HEK293 (cell line): ENCODE measurements around the gene TNS3.
"Not testable (repeated sequence)": the region's sequence is repeated elsewhere in the genome, so short reads cannot be mapped to it uniquely, and the experiment has no call there.

Source experiments
- CTCF ChIA-PET: fragments of 350-600 bp; formaldehyde crosslinking; extraction: SDS; loops from one replicate; lab custom pipeline; 2021; ENCODE audit warnings: antibody characterized with exemption; lab: Yijun Ruan, JAX
- POLR2A ChIA-PET: fragments of 300-600 bp; formaldehyde crosslinking; extraction: SDS; loops from one replicate; lab custom pipeline; 2020; ENCODE audit warnings: antibody characterized with exemption, inconsistent platforms; lab: Yijun Ruan, JAX
- H3K27ac ChIP-seq: fragments of 200-500 bp; sonication (Bioruptor generic); 2 replicates; pipeline ENCODE4 v1.5.1; 2014; ENCODE audit warnings: low read depth, low read length, control low read depth, inconsistent platforms; ENCODE audit errors: extremely low read depth
- H3K36me3 ChIP-seq, 2 experiments: fragments of 200-500 bp in 1 of 2; sonication (Bioruptor generic) in 1 of 2; 1 replicate in 1 of 2; 2 replicates in 1 of 2; pipeline ENCODE4 v1.5.1; 2014 to 2017; ENCODE audit warnings: inconsistent platforms in 2 of 2, low read length in 2 of 2; ENCODE audit not compliant: control insufficient read depth in 2 of 2, insufficient read depth in 1 of 2
- H3K4me1 ChIP-seq: fragments of 200-500 bp; sonication (Bioruptor generic); 2 replicates; pipeline ENCODE4 v1.5.1; 2014; ENCODE audit warnings: mild to moderate bottlenecking, low read length, inconsistent platforms; ENCODE audit not compliant: control insufficient read depth, insufficient read depth
- H3K4me3 ChIP-seq: 2 replicates; pipeline ENCODE4 v1.5.1; 2011; ENCODE audit warnings: low read depth, mild to moderate bottlenecking, control low read depth, low read length, moderate library complexity
- H3K9me3 ChIP-seq: fragments of 200-500 bp; sonication (Bioruptor generic); 2 replicates; pipeline ENCODE4 v1.5.1; 2014; ENCODE audit warnings: low read depth, low read length, inconsistent platforms; ENCODE audit not compliant: control insufficient read depth, insufficient read depth
- HOXA7 ChIP-seq: sonication (generic); formaldehyde crosslinking; IDR thresholded peaks from 2 replicates; pipeline ENCODE4 v1.8.1; 2022; ENCODE audit warnings: missing genetic modification reagents, borderline replicate concordance
- HOXC10 ChIP-seq: sonication (generic); formaldehyde crosslinking; IDR thresholded peaks from 2 replicates; pipeline ENCODE4 v1.8.1; 2023; ENCODE audit warnings: mild to moderate bottlenecking, missing genetic modification reagents
- KLF7 ChIP-seq: fragments of 450-650 bp; formaldehyde crosslinking; IDR thresholded peaks from 2 replicates; pipeline ENCODE4 v1.5.1; 2016; ENCODE audit warnings: missing biosample characterization, missing genetic modification characterization, borderline replicate concordance
- RBAK ChIP-seq: fragments of 450-650 bp; formaldehyde crosslinking; IDR thresholded peaks from 2 replicates; pipeline ENCODE4 v1.5.1; 2016; ENCODE audit warnings: missing biosample characterization, missing genetic modification characterization
- ZBTB20 ChIP-seq: fragments of 450-650 bp; formaldehyde crosslinking; IDR thresholded peaks from 2 replicates; pipeline ENCODE4 v1.5.1; 2016; ENCODE audit warnings: missing biosample characterization, missing genetic modification characterization
- ZNF266 ChIP-seq: fragments of 450-650 bp; formaldehyde crosslinking; IDR thresholded peaks from 2 replicates; pipeline ENCODE4 v1.5.1; 2016; ENCODE audit warnings: missing biosample characterization, missing genetic modification characterization, low read depth
- ZNF335 ChIP-seq: fragments of 450-650 bp; formaldehyde crosslinking; conservative IDR thresholded peaks from 2 replicates; pipeline ENCODE4 v1.5.1; 2016; ENCODE audit warnings: missing biosample characterization, missing genetic modification characterization
- ZNF354C ChIP-seq: fragments of 450-650 bp; formaldehyde crosslinking; IDR thresholded peaks from 2 replicates; pipeline ENCODE4 v1.5.1; 2016; ENCODE audit warnings: missing biosample characterization, missing genetic modification characterization, low read depth, borderline replicate concordance
- ZNF423 ChIP-seq: fragments of 450-650 bp; formaldehyde crosslinking; IDR thresholded peaks from 2 replicates; pipeline ENCODE4 v1.5.1; 2016; ENCODE audit warnings: missing biosample characterization, missing genetic modification characterization
- ZNF521 ChIP-seq: fragments of 450-650 bp; formaldehyde crosslinking; IDR thresholded peaks from 2 replicates; pipeline ENCODE4 v1.5.1; 2017; ENCODE audit warnings: missing biosample characterization, mild to moderate bottlenecking, missing genetic modification characterization
- ZNF560 ChIP-seq: fragments of 450-650 bp; formaldehyde crosslinking; IDR thresholded peaks from 2 replicates; pipeline ENCODE4 v1.5.1; 2017; ENCODE audit warnings: missing biosample characterization, missing genetic modification characterization, borderline replicate concordance
- TF ChIP-seq, protein P1 (sequence below): fragments of 450-650 bp; formaldehyde crosslinking; IDR thresholded peaks from 2 replicates; pipeline ENCODE4 v1.5.1; 2016; ENCODE audit warnings: missing biosample characterization, missing genetic modification characterization
- TF ChIP-seq, protein P2 (sequence below): IDR thresholded peaks from 2 replicates; pipeline ENCODE4 v1.6.1; 2011; ENCODE audit warnings: mild to moderate bottlenecking, low read depth, low read length, borderline replicate concordance
- TF ChIP-seq, protein P3 (sequence below): fragments of 450-650 bp; formaldehyde crosslinking; IDR thresholded peaks from 2 replicates; pipeline ENCODE4 v1.5.1; 2016; ENCODE audit warnings: missing biosample characterization, missing genetic modification characterization
- TF ChIP-seq, protein P4 (sequence below): fragments of 450-650 bp; formaldehyde crosslinking; IDR thresholded peaks from 2 replicates; pipeline ENCODE4 v1.5.1; 2016; ENCODE audit warnings: missing biosample characterization, missing genetic modification characterization
- TF ChIP-seq, protein P5 (sequence below): fragments of 450-650 bp; formaldehyde crosslinking; IDR thresholded peaks from 2 replicates; pipeline ENCODE4 v1.5.1; 2016; ENCODE audit warnings: missing biosample characterization, missing genetic modification characterization
- TF ChIP-seq, protein P6 (sequence below): fragments of 450-650 bp; formaldehyde crosslinking; IDR thresholded peaks from 2 replicates; pipeline ENCODE4 v1.5.1; 2016; ENCODE audit warnings: missing biosample characterization, missing genetic modification characterization

Gene TNS3

DNA sequence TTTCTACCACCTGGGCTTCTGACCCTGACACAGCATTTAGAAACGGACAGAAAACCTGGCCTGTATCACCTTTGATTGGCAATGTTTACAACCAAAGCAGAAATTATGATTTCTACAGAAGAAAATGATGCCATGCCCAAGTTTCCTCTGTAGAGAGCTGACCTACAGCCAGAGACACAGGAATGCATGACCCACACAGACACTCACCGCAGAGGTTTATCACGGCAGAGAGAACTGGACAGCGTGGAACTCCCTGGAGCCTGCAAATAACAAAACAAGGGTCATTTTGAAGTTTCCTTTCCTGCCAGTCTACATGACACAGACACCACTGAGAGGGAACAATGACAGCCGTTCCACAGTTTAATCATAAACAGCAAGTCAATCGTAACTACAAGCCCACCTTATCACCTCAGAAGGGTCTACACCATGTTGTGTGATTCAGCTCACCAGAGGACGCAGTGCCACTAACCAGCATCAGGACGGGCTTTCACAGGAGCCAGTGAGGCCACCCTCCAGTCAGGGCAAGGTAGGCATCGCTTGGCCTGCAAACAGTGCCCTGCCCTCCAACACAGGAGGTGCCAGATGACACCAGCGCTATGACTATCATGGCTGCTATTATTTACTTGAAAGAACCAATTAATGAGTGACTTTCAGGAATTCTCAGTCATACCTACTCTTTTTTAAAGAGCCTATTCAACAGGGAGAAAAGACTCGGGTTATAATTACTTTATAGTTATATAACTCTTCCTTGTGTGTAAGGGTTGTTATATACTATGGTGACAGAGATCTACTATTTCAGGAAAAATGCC lies 139.9 kb downstream of the TNS3 start:
- no peak overlapping the region for H3K27ac ChIP-seq
- TF ChIP-seq, protein P1, sequence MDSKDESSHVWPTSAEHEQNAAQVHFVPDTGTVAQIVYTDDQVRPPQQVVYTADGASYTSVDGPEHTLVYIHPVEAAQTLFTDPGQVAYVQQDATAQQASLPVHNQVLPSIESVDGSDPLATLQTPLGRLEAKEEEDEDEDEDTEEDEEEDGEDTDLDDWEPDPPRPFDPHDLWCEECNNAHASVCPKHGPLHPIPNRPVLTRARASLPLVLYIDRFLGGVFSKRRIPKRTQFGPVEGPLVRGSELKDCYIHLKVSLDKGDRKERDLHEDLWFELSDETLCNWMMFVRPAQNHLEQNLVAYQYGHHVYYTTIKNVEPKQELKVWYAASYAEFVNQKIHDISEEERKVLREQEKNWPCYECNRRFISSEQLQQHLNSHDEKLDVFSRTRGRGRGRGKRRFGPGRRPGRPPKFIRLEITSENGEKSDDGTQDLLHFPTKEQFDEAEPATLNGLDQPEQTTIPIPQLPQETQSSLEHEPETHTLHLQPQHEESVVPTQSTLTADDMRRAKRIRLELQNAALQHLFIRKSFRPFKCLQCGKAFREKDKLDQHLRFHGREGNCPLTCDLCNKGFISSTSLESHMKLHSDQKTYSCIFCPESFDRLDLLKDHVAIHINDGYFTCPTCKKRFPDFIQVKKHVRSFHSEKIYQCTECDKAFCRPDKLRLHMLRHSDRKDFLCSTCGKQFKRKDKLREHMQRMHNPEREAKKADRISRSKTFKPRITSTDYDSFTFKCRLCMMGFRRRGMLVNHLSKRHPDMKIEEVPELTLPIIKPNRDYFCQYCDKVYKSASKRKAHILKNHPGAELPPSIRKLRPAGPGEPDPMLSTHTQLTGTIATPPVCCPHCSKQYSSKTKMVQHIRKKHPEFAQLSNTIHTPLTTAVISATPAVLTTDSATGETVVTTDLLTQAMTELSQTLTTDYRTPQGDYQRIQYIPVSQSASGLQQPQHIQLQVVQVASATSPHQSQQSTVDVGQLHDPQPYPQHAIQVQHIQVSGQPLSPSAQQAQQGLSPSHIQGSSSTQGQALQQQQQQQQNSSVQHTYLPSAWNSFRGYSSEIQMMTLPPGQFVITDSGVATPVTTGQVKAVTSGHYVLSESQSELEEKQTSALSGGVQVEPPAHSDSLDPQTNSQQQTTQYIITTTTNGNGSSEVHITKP (tag by site-specific recombination), result no peak
- TF ChIP-seq ZBTB20, result no peak
- no peak for TF ChIP-seq ZNF423
- TF ChIP-seq, protein P2, sequence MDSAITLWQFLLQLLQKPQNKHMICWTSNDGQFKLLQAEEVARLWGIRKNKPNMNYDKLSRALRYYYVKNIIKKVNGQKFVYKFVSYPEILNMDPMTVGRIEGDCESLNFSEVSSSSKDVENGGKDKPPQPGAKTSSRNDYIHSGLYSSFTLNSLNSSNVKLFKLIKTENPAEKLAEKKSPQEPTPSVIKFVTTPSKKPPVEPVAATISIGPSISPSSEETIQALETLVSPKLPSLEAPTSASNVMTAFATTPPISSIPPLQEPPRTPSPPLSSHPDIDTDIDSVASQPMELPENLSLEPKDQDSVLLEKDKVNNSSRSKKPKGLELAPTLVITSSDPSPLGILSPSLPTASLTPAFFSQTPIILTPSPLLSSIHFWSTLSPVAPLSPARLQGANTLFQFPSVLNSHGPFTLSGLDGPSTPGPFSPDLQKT, result no peak
- TF ChIP-seq, protein P3, sequence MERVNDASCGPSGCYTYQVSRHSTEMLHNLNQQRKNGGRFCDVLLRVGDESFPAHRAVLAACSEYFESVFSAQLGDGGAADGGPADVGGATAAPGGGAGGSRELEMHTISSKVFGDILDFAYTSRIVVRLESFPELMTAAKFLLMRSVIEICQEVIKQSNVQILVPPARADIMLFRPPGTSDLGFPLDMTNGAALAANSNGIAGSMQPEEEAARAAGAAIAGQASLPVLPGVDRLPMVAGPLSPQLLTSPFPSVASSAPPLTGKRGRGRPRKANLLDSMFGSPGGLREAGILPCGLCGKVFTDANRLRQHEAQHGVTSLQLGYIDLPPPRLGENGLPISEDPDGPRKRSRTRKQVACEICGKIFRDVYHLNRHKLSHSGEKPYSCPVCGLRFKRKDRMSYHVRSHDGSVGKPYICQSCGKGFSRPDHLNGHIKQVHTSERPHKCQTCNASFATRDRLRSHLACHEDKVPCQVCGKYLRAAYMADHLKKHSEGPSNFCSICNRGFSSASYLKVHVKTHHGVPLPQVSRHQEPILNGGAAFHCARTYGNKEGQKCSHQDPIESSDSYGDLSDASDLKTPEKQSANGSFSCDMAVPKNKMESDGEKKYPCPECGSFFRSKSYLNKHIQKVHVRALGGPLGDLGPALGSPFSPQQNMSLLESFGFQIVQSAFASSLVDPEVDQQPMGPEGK (tag by site-specific recombination), result no peak
- no peak for TF ChIP-seq ZNF335 (tag by site-specific recombination)
- TF ChIP-seq, protein P4, sequence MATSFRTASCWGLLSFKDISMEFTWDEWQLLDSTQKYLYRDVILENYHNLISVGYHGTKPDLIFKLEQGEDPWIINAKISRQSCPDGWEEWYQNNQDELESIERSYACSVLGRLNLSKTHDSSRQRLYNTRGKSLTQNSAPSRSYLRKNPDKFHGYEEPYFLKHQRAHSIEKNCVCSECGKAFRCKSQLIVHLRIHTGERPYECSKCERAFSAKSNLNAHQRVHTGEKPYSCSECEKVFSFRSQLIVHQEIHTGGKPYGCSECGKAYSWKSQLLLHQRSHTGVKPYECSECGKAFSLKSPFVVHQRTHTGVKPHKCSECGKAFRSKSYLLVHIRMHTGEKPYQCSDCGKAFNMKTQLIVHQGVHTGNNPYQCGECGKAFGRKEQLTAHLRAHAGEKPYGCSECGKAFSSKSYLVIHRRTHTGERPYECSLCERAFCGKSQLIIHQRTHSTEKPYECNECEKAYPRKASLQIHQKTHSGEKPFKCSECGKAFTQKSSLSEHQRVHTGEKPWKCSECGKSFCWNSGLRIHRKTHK (tag by site-specific recombination), result no peak
- TF ChIP-seq RBAK (tag by site-specific recombination), result no peak
- no peak for TF ChIP-seq HOXC10 (CRISPR knock-in tag)
- TF ChIP-seq ZNF560 (tag by site-specific recombination), result no peak
- TF ChIP-seq ZNF354C (tag by site-specific recombination), result no peak
- no peak for TF ChIP-seq HOXA7
- TF ChIP-seq, protein P5, sequence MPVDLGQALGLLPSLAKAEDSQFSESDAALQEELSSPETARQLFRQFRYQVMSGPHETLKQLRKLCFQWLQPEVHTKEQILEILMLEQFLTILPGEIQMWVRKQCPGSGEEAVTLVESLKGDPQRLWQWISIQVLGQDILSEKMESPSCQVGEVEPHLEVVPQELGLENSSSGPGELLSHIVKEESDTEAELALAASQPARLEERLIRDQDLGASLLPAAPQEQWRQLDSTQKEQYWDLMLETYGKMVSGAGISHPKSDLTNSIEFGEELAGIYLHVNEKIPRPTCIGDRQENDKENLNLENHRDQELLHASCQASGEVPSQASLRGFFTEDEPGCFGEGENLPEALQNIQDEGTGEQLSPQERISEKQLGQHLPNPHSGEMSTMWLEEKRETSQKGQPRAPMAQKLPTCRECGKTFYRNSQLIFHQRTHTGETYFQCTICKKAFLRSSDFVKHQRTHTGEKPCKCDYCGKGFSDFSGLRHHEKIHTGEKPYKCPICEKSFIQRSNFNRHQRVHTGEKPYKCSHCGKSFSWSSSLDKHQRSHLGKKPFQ (tag by site-specific recombination), result no peak
- TF ChIP-seq, protein P6, sequence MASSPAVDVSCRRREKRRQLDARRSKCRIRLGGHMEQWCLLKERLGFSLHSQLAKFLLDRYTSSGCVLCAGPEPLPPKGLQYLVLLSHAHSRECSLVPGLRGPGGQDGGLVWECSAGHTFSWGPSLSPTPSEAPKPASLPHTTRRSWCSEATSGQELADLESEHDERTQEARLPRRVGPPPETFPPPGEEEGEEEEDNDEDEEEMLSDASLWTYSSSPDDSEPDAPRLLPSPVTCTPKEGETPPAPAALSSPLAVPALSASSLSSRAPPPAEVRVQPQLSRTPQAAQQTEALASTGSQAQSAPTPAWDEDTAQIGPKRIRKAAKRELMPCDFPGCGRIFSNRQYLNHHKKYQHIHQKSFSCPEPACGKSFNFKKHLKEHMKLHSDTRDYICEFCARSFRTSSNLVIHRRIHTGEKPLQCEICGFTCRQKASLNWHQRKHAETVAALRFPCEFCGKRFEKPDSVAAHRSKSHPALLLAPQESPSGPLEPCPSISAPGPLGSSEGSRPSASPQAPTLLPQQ, result no peak
- no peak for TF ChIP-seq ZNF266 (tag by site-specific recombination)
- no peak for TF ChIP-seq ZNF521 (tag by site-specific recombination)
- TF ChIP-seq KLF7 (tag by site-specific recombination), result no peak
- H3K9me3 ChIP-seq, result no peaks in the 10 kb centered on the region
- POLR2A ChIA-PET, result no interaction called here
- no peaks in the 10 kb centered on the region for H3K36me3 ChIP-seq
- no peak overlapping the region for H3K4me3 ChIP-seq
- H3K4me1 ChIP-seq, result no peaks in the 10 kb centered on the region
- CTCF ChIA-PET, result no interaction called here

DNA sequence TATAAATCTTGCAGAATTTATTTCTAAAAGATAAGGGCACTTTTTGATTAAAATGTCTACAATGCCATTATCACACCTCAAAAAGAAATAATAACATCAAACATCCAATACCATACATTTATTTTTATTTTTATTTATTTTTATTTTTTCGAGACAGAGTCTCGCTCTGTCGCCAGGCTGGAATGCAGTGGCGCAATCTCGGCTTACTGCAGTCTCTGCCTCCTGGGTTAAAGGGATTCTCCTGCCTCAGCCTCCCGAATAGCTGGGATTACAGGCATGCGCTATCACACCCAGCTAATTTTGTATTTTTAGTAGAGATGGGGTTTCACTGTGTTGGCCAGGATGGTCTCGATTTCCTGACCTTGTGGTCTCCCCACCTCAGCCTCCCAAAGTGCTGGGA lies 140.9 kb downstream of the TNS3 start:
- CTCF ChIA-PET, result interaction anchor here (0.7 kb wide), 1 partner anchor 182 kb away, joined by 3 read pairs; no protein-coding TSS in a partner anchor
- H3K4me1 ChIP-seq, H3K4me3 ChIP-seq, H3K27ac ChIP-seq, POLR2A ChIA-PET, H3K36me3 ChIP-seq, H3K9me3 ChIP-seq: not testable (repeated sequence)
